GM18502 (cell line): ENCODE results near the gene FCN2.

Source experiments
- ATAC-seq: cut with Tn5 transposase; IDR thresholded peaks from one replicate; pipeline ENCODE4 v1.9.1; 2021; ENCODE audit warnings: mild to moderate bottlenecking; ENCODE audit not compliant: unreplicated experiment, poor library complexity

The FCN2 gene

GRCh38 chr9:134899818-134900217 is 19.2 kb downstream of the FCN2 start:
- no peak for ATAC-seq

- no peak for ATAC-seq
These were observed 22.3 kb downstream of the FCN2 start for GRCh38 chr9:134902936-134903335.

DNA sequence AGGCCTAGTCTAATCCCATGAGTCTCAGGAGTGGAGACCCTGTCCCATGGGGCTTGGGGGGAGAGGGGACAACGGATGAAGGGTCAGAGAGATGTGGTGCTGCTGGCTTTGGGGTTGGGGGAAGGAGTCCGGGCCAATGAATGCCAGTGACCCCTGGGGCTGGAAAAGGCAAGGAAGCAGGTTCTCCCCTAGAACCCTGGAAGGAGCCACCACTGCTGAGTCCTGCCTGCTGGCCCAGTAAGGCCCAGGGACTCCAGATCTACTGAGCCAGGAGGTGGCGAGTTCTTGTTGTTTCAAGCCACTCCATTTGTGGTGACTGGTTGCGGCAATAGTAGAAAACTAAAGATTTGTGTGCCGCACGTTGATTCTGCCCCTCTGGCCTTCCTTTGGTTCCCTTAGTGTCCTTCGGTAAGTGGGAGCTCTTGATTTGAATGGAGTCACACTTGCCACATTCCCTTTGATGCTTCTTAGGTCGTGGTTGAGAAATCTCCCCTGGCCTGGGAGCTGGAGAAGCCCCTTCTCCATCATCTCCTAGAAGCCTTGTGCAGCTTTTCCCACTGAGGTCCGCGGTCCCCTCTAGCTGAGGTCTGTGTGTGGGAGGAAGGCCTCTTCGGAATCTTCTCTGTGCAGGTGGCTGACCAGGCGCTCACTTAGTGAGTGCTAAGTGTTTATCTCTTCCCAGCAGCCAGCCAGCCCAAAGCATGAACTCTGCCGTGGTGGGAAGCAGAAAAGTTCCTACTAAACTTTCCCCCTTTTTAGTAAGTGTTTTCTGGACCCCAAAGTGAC is 28.1 kb downstream of the FCN2 start:
- no peak for ATAC-seq

GRCh38 chr9:134909511-134910481 is 29.2 kb downstream of the FCN2 start:
- ATAC-seq = no peak

DNA sequence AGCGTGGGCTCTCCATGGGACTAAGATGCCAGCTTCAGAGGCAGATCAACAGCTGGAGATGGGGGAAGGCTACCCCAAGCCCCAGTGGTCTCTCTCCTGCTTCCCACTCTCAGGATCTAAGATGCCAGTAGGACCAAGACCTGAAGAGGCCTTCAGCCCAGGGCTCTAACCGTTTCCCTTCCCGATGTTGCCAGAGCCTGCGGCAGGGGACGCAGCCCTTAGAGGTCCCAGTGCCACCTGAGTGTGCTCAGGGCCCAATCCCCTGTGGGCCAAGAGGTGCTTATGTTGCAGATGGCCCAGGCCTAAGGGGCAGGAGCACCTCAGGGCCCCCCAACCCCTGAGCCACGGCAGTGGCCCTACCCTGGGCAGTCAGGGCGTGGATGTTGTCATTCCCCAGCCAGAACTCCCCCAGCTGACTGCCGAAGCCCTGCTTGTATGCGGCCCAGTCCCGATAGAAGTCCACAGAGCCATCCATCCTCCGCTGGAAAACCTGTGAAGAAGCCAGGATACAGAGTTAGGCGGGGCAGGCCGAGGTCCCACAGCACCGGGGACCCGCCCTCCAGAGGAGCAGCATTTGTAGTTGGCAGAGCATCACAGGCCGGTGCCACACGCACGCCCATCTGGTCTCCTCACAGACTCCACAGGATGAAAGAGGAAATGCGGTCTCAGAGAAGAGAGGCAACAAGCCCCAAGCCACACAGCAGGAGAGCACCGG is 31.7 kb downstream of the FCN2 start:
- ATAC-seq = no peak

GRCh38 chr9:134913041-134913712 is 32.6 kb downstream of the FCN2 start:
- ATAC-seq = no peak

DNA sequence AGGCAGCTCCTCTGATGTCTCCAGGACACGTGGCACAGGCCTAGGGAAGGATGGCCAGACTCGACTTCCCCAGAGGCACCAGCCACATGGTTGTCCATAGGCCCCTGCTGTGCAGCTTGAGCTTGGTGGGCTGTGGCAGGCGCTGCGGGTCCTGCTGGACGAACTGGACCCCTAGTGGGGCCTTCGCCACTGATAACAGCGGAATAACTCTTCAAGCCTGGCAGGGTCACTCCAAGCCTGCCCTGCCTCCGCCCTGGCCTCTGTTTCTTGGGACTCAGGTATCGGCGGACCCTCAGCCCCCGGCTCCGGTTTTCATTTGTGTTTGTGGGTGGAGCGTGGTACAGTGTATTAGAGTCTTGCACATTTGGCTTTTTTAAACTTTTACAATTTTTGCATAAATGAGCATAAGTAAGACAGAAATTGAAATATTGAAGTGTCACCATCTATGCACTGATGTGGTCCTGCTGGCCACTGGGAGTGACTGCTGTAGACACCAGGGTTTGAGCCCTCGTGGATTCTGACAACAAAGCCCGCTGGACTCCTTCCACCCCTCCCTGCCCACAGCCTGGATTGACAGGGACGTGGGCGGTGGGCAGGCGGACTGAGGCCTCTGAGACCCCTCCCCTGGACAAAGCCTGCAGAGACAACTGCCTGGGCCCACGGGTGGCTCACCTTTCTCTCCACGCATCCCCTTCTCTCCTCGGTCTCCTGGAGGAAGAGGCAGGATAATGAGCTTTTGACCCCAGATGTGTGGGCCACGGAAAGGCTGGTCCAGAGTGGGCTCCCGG is 33.3 kb downstream of the FCN2 start:
- no peak for ATAC-seq

DNA sequence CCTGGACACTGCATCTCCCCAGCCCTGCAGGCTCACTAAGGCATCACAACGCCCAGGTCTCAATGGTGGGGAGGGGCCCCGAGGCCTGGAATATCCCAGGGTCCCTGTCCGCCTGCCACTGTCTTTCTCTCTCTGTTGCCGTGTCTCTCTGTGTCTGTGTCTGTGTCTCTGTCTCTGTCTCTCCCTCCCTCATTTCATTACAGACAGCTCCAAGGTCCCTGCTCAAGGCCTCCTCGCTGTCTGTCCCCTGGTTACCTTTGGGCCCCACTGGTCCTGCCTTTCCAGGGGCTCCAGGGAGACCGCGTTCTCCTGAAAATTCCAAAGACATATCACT is 33.9 kb downstream of the FCN2 start:
- ATAC-seq = no peak

DNA sequence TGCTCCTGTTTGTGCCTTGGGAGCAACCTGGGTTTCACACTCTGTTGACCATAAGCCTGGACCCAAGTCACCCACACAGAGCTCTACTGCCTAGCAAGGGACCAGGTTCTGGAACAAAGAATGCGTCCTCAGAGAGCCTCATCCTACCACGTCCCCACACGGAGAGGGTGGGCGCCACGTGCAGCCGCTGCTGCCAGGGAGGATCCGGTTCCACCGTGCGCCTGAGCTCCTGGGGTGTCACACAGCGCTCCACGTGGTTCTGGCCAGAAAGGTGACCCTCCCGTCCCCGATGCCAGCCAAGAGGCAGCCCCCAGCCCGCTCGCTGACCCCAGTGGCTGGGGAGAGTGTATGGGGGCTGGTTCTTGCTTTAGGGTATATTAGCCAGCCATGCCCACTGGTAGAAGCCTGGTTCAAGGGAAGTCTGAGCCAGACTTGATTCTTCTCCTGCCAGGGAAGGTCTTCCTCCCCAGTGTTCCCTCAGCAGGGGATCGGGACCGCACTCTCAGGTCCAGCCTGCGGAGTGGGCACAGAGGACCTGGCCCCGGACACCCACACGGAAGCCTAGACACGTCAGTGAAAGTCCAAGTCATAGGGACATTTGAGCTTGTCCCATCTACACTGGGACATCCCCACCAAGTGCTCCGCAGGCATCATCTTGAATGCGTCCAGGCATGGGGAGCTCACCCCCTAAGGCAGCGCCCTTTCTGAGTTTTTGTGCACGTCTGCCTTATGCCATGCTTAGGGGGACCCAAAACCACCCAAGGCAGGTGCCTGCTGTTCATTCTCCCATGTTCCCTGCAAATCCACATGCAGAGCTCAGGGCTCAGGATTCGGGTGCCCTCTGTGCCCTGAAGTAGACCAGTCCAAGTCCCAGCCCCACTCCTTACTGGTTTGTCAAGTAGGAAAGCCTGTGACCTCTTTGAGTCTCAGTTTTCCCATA is 34.7 kb downstream of the FCN2 start:
- no peak for ATAC-seq

- ATAC-seq = no peak
These were observed 35.6 kb downstream of the FCN2 start for GRCh38 chr9:134916161-134916665.

DNA sequence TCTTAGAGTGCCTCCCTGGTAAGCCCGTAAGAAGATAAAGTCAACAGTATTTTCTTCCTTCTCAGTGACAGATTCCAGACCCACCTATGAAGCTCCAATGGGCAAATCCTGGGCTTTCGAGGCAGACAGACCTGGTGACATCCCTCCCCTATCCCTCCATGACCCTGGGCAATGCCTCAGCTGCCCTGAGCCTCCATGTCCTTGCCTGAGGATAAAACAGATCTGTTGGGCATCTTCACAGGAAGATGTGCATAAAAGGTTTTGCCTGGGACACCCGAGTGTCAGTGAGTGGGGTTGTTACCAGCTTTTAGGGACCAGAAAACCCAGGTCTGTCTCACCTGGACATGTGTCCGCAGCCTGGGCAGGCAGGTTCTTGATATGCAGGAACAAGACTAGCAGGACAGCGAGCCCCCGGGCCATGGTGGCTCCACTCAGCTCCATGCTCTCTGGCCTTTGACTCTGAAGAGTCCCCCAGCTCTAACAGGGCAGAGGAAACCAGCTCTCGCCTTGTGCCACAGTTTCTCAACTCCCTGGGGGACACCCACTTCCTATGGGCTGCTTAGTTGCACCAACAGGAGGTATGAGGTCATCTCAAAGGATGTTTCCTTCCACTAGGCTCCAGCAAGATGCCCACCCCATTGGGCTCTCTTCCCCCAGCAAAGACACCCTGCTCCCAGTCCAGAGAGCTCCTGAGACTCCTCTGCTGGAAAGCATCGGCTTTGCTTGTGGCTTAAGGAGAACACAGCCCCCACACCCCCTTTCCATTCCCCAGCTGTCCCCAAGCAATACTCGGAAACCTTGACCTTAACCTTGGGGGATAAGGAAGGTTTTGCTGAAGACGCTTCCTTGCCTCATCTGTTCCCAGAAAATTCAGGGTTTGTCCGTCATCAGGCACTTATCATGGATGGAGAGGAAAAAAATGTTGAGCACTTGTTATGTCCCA is 37.1 kb downstream of the FCN2 start, which contains the start of gene FCN1:
Gene FCN1 (minus strand): TSS at position 482 of the 943 bp plus-strand sequence. CDS start 41 bp downstream, at position 441.
- no peak for ATAC-seq

DNA sequence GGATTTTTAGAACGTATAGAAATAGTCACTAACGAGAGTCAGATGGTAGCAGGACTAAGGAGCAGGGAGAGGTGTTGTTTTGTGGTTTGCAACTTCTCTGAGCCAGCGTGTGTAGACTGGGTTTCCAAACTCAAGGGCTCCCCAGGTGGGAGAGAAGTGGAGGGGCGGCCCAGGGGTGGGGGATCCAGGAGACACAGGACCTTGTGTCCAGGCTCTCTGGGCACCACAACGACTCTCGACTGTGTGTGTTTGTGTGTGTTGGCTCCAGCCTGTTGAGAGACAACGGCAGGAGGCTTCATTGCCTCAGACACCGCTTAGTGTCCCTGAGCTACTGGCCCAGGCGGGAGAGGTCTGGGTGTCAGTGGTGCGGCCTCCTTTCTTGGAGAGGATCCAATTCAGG is 38.0 kb downstream of the FCN2 start:
- no peak for ATAC-seq

DNA sequence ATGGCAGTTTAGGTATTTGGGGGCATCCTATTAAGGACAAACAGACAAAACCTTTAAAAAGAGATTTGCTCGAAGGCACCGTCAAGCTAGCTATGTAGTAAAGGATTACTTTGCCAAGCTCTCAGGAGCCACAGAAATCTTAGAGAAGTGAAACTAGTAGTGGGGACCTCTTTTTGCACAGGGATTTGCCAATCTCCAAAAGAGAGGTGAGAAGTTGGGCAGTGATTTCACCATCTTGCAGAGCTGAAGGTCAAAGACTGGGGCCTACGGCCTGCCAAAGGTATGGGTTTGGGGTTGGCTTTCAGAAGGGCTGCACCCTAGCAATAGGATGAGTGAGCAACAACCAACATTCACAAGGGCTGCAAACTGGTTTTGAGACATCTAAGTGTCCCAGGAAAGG is 38.7 kb downstream of the FCN2 start:
- no peak for ATAC-seq

GRCh38 chr9:134922066-134922931 is 41.7 kb downstream of the FCN2 start:
- ATAC-seq = no peak

GRCh38 chr9:134922932-134923240 is 42.3 kb downstream of the FCN2 start:
- ATAC-seq = no peak

DNA sequence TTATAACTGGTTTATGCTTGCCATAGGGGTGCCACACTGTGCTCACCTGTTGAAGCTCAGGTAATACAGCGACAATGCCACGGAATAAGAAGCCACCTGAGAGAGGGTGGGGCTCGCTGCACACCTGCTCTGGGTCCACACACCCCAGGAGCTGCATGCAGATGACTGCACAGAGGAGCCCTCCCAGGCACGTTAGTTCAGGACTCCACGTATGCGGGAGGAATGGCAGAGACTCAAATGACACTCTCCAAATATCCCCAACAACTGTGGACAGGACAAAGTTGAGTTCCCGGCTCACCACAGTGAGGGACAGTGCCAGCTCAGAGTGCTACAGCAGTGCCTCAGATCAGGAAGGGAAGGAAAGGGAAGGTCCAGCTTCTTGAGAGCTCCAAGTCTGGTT is 42.9 kb downstream of the FCN2 start:
- ATAC-seq = no peak
